NB4 (cell line): ENCODE results near the gene KLF4.

Experiments used
- DNase-seq: peaks from one replicate; pipeline ENCODE4 v3.0.0; 2010; ENCODE audit warnings: low read depth
- H3K4me3 ChIP-seq: one replicate; pipeline ENCODE4 v1.5.1; 2011; ENCODE audit warnings: mild to moderate bottlenecking, low read depth, low read length, moderate library complexity
- MYC ChIP-seq: IDR thresholded peaks from 2 replicates; pipeline ENCODE4 v1.6.1; 2011; ENCODE audit warnings: low read depth, low read length
- POLR2A ChIP-seq: IDR thresholded peaks from 2 replicates; pipeline ENCODE4 v1.6.1; 2011; ENCODE audit warnings: mild to moderate bottlenecking; ENCODE audit not compliant: insufficient read length; ENCODE audit errors: extremely low read depth
- TF ChIP-seq, protein P1 (sequence below): IDR thresholded peaks from 2 replicates; pipeline ENCODE4 v1.6.1; 2011; ENCODE audit warnings: low read depth, low read length
- TF ChIP-seq, protein P2 (sequence below): IDR thresholded peaks from one replicate; pipeline ENCODE4 v1.5.1; 2012; ENCODE audit warnings: low read depth, low read length

KLF4 gene

DNA sequence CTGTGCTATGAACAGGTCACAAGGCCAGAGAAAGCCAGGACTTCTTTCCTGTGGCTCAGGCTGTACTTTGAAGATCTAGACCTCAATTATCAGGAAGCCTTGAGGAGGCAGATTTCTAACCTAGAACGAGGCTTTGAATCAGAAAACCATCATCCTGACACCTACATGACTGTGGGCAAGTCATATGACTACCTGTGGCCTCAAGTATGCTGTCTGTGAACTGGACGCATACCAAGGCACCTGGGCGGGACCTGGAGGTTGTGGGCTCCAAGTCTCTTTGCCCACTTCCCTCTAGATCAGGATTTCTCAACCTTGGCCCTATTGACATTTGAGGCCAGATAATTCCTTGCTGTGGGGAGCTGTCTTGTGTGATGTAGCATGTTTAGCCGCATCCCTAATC, 42.5 kb downstream of the KLF4 start:
- H3K4me3 ChIP-seq, result no peak overlapping the region
- TF ChIP-seq, protein P1, sequence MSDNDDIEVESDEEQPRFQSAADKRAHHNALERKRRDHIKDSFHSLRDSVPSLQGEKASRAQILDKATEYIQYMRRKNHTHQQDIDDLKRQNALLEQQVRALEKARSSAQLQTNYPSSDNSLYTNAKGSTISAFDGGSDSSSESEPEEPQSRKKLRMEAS, result no peak
- TF ChIP-seq MYC (no peak), POLR2A (no peak)
- TF ChIP-seq, protein P2, sequence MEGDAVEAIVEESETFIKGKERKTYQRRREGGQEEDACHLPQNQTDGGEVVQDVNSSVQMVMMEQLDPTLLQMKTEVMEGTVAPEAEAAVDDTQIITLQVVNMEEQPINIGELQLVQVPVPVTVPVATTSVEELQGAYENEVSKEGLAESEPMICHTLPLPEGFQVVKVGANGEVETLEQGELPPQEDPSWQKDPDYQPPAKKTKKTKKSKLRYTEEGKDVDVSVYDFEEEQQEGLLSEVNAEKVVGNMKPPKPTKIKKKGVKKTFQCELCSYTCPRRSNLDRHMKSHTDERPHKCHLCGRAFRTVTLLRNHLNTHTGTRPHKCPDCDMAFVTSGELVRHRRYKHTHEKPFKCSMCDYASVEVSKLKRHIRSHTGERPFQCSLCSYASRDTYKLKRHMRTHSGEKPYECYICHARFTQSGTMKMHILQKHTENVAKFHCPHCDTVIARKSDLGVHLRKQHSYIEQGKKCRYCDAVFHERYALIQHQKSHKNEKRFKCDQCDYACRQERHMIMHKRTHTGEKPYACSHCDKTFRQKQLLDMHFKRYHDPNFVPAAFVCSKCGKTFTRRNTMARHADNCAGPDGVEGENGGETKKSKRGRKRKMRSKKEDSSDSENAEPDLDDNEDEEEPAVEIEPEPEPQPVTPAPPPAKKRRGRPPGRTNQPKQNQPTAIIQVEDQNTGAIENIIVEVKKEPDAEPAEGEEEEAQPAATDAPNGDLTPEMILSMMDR, result no peak
- no peak for DNase-seq

DNA sequence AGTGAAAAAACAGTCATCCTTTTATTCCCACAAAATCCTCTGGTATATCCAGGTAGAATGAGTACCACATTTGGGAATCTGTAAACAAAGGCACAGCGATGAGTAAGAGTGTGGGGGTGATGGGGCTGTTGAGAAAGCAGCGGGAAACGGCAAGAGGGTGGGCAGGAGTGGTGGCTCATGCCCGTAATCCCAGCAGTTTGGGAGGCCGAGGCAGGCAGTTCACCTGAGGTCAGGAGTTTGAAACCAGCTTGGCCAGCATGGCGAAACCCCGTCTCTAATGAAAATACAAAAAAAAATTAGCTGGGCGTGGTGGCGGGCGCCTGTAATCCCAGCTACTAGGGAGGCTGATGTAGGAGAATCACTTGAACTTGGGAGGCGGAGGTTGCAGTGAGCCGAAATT, 43.1 kb downstream of the KLF4 start:
- DNase-seq, result no peak
- H3K4me3 ChIP-seq, result no peak overlapping the region
- TF ChIP-seq, protein P1, result no peak
- TF ChIP-seq MYC (no peak), POLR2A (no peak)
- TF ChIP-seq, protein P2, result no peak

DNA sequence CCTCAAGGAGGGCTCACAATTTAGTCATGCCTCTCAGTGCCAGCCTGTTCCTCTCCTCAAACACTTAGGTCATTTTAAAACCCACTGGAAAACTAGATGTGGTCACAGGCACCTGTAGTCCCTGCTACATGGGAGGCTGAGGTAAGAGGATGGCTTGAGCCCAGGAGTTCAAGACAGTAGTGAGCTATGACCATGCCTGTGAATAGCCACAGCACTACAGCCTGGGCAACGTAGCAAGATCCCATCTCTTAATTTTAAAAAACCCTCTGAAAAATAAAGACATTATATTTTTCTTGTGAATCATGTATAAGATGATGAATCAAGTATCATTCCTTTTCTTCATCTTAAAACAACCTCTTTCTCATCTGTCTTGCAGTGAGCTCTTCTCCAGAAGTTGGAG, 45.8 kb downstream of the KLF4 start:
- DNase-seq, result no peak
- no peak overlapping the region for H3K4me3 ChIP-seq
- TF ChIP-seq POLR2A, result no peak
- TF ChIP-seq MYC, result no peak
- TF ChIP-seq, protein P2, result no peak
- TF ChIP-seq, protein P1, result no peak

DNA sequence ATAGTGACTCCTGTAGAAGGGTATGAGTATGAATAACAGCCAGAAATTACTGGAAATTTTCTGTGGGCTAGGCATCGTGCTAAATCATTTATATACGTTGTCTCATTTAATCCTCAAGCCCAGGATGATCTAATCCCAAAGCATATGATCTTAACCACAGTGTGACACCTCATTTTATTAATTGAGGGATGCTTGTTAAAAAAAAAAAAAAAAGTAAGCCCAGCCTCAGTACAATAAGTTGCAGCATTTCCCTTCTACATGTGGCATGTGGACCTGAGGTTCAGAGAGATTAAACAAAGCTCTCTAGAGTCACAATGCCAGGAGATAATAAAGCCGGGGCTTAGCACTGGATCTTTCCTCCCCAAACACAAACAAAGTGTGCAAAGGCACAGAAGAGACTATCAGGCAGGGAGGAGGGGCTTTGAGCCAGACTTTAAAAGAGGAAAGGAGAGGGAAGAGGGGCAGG, 49.5 kb downstream of the KLF4 start:
- no peak for TF ChIP-seq MYC
- TF ChIP-seq, protein P1, result no peak
- TF ChIP-seq, protein P2, result no peak
- TF ChIP-seq POLR2A, result no peak
- H3K4me3 ChIP-seq, result no peak overlapping the region
- DNase-seq, result no peak

DNA sequence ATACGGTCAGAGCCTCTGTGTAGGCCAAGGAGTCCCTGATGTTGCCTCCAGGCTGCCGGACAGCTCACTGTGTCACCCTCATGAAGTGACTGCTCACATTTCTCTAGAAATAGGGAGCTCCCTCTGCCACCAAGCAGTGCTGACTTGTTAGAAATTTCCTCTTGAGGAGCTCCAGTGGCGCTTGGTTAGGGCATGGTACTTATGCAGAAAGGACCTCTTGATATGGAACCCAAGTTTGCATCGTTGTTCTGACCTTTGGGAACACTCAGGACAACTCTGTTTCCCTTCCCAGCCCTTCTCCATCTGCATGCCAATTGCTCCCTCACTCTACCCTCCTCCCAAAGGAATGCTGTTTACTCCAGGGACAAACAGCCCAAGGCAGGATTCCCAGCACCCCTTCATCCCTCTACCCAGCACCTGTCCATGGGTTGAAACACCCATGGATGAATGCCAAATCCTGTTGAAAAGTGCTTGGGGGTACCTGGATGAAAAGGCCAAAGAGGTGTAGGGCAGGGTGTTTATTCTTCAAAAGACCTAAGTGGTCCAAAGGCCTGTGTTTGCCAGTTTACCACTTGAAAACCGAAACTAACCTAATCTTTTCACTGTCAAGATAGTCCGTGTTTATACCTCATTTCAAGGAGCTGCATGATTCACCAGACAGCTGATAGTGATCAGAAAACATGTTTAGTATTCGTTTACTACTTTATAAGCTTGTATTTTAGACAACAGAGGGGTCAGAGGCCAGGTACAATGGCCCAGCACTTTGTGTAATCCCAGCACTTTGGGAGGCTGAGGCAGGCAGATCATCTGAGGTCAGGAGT, 51.1 kb downstream of the KLF4 start:
- H3K4me3 ChIP-seq, result no peak overlapping the region
- TF ChIP-seq MYC (no peak), POLR2A (no peak)
- TF ChIP-seq, protein P1, result no peak
- TF ChIP-seq, protein P2, result no peak
- no peak for DNase-seq
